Choroid plexus epithelial cell (primary cell): ENCODE results near the gene BOC.

Source experiments
- DNase-seq: peaks from one replicate; pipeline ENCODE4 v3.0.0-alpha.2; 2010; ENCODE audit warnings: low read depth
- H3K4me3 ChIP-seq: 2 replicates; pipeline ENCODE4 v1.5.1; 2011; ENCODE audit warnings: low read depth, mild to moderate bottlenecking, control low read depth, low read length, moderate library complexity
- CTCF ChIP-seq: conservative IDR thresholded peaks from 2 replicates; pipeline ENCODE4 v1.5.1; 2011; ENCODE audit warnings: low read depth, mild to moderate bottlenecking, control low read depth, inconsistent platforms, low read length, moderate library complexity

The BOC gene

GRCh38 chr3:113233497-113233896, 22.1 kb downstream of the BOC start:
- no peak for DNase-seq
- no peak for TF ChIP-seq CTCF
- no peak overlapping the region for H3K4me3 ChIP-seq

DNA sequence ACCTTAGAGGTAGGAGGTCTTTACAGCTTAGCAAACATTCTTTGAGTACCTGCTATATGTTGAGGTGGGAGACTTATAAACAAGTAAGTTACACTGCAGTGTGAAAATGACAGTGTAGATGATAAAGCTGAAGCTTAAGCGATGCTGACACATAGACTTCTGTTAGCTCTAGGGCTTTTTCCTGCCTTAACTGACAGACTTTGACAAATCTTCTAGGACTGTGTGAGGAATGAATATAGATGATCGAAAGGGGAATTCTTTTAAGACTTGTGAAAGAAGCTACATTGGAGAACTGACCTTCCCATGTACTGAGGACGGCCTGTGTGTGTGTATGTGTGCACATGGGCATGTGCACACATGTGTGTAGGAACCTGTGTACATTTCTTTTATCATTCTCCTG, 22.7 kb downstream of the BOC start:
- DNase-seq, result no peak
- no peak for TF ChIP-seq CTCF
- H3K4me3 ChIP-seq, result no peak overlapping the region

DNA sequence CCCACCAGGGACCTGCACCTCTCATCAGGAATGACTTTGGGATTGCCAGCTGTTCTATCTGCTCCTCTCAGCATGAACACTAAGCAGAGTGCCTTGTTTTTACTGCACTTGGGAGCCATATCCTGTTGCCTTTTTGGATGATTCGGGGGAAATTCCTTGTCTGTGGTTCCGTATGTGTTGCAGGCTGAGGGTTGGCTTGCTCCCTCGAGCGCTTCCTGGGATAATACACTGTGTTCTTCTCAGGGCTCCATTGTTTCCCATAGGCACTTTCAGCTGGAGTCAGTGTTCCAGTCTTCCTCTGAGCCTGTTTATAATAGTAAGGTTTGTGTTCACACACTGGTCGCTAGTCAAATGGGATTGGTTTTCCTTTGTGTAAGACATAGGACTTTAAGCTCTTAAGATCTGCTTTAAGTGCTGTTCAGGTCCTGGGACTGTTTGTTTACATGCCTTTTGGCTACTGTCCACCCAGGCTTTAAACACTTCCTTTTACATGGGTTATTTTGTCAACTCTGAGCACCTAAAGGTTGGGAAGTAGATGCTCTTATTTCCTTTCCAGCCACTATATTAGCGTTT, 23.4 kb downstream of the BOC start:
- no peak for TF ChIP-seq CTCF
- H3K4me3 ChIP-seq, result no peak overlapping the region
- peak; percentile 19 for DNase-seq

DNA sequence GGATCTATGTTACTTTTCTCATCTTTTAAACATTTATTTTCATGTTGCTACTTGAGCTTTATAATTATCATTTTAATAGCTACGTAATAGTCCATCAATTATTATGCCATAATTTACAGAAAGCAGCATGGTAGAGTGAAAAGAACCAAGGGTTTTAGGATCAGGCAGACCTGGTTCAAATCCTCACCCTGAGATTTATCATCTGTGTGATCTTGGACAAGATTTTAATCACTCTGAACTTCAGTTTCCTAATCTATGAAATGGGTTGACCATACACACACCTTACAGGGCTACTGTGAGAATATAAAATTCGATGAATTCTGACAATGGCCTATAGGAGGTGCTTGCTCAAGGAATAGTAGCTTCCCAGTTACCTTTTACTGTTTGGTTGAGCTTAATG, 27.1 kb downstream of the BOC start:
- no peak overlapping the region for H3K4me3 ChIP-seq
- DNase-seq, result no peak
- no peak for TF ChIP-seq CTCF

DNA sequence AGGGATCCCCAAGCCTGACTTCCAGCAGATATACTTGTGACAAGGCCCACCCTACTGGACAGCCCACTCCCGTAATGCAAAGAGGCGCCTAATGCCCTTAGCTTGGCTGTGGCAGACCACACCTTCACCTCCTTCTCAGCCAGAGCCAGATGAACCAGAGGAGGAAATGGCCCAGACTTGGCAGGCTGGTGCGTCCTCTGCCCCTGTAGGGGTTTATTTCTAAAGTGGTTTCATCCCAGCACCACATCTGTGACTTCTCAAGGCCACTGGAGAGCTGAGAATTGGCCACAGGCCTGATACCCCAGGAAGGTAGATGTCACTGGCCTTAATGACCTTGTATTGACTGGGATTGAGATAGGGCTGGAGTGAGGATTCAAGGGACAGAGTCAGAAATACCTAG, 29.5 kb downstream of the BOC start:
- no peak for DNase-seq
- H3K4me3 ChIP-seq, result no peak overlapping the region
- TF ChIP-seq CTCF, result no peak

GRCh38 chr3:113241292-113242095, 30.1 kb downstream of the BOC start:
- no peak overlapping the region for H3K4me3 ChIP-seq
- no peak for TF ChIP-seq CTCF
- no peak for DNase-seq

- H3K4me3 ChIP-seq, result no peak overlapping the region
- DNase-seq, result no peak
- no peak for TF ChIP-seq CTCF
Measured at GRCh38 chr3:113242096-113242581, 30.8 kb downstream of the BOC start.
